GM21360 (cell line): ENCODE results near the gene PRKCA.
"Not testable (repeated sequence)": the region's sequence is repeated elsewhere in the genome, so short reads cannot be mapped to it uniquely, and the experiment has no call there.

ENCODE experiments used
- ATAC-seq: cut with Tn5 transposase; IDR thresholded peaks from one replicate; pipeline ENCODE4 v1.9.1; 2021; ENCODE audit warnings: mild to moderate bottlenecking, moderate library complexity; ENCODE audit not compliant: unreplicated experiment

PRKCA gene

DNA sequence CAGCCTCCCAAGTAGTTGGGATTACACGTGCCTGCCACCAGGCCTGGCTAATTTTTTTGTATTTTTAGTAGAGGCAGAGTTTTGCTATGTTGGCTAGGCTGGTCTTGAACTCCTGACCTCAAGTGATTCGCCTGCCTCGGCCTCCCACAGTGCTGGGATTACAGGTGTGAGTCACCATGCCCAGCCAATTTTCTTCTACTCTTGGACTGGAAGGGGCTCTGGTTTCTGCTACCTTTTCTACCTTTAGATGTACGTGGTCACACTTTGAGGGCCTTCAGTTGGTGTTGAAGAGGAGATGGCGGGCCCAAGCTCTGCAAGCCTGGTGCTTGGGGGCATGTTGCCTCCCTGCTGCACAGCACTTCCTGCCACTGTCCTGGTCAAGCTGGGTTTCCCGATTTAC lies 173.6 kb downstream of the PRKCA start:
- ATAC-seq: no peak

DNA sequence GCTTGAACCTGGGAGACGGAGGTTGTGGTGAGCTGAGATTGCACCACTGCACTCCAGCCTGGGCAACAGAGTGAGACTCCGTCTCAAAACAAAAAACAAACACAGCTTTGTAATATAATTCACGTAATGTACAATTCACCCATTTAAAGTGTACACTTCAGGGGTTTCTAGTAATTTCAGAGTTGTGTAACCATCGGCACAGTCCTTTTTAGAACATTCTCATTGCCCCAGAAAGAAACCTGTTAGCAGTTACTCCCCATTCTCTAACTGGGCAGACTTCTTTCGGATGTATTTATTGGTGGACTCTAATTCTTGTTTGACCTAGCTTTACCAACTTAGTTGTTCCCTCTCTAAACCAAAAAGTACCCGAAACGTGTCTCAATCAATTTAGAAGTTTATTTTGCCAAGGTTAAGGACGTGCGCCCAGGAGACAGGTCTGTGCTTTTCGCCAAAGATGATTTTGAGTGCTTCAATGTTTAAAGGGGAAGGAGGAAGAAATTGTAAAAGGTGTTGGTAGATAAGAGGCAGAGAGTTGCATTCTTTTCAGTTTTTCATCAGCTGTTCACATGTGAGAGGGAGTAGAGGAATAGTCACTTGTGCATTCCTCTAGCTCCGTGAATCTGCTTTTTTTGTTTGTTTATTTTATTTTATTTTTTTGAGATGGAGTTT lies 175.3 kb downstream of the PRKCA start:
- no peak for ATAC-seq

- not testable (repeated sequence) for ATAC-seq
Measured at GRCh38 chr17:66479230-66479889, 176.9 kb downstream of the PRKCA start.

DNA sequence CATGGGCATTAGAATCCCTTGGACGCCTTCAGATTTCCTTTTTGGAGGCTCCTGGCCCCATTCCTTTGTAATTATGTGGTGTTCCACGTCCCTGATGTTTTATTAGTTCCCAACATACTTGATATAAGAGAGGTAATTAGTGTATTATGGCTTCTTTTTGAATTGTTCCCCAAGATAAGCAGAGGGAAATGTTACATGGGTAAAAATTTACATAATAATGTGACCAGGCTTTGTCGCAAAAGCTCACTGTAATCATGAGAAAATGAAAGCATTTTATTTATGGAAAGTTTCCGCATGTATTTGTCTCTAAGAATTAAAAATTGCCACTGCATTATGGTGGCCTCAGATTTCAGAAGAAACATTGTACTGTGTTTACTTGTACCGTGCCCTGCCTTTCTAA lies 177.8 kb downstream of the PRKCA start:
- no peak for ATAC-seq

- no peak for ATAC-seq
Measured at GRCh38 chr17:66480802-66481201, 178.4 kb downstream of the PRKCA start.

GRCh38 chr17:66481271-66481670 lies 178.9 kb downstream of the PRKCA start:
- ATAC-seq: no peak

DNA sequence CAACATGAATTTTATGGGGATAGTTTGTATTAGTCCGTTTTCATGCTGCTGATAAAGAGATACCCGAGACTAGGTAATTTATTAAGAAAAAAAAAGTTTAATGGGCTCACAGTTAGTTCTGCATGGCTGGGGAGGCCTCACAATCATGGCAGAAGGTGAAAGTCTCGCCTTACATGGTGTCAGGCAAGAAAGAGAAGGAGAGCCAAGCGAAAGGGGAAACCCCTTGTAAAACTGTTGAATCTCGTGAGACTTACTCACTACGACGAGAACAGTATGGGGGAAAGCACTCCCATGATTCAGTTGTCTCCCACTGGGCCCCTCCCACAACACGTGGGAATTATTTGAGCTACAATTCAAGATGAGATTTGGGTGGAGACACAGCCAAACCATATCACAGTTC lies 181.5 kb downstream of the PRKCA start:
- ATAC-seq: no peak

GRCh38 chr17:66485309-66485947 lies 183.0 kb downstream of the PRKCA start:
- ATAC-seq: no peak

- ATAC-seq: no peak
Measured at GRCh38 chr17:66487121-66487520, 184.7 kb downstream of the PRKCA start.

DNA sequence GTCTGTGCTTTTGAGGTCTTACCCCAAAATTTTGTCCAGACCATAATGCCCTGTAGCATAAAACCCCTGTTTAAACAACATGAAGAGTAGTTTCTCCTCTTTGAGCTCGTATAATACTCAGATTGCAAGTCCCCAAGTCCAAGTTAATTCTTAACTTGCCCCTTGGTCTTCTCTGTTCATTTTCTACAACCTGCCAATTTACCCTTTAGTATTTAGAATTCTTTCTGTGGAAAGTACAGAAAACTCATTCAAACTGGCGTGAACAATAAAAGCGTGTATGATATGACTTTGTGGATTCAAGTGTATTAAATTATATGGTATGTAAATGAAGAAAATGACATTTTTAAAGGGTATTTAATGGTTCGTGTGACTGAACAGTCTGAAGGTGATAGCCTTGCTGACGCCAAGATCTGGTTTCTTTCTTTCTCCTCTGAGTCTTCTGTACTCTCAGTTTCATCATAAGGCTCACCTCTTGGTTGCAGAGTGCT lies 185.6 kb downstream of the PRKCA start:
- ATAC-seq: no peak

GRCh38 chr17:66488864-66489263 lies 186.5 kb downstream of the PRKCA start:
- no peak for ATAC-seq

GRCh38 chr17:66489576-66489975 lies 187.2 kb downstream of the PRKCA start:
- ATAC-seq: not testable (repeated sequence)

DNA sequence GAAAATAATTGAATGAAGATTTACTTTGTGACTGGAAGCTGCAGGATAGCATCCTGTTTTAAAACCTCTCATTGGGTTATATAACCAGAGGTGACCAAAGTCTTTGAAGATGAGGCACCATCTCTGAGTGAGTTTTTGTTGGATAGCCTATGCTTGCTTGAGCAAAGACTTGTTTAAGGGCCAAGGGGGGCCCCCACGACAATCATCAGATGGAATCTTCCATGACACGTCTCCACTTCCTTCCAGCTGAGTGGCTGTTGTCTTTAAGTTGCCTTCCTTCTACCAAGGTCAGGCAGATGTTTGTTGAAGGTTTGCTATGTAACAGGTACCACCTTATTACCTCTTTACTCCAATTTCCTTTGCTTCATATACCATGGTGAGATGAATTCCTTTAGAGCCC lies 188.8 kb downstream of the PRKCA start:
- no peak for ATAC-seq

GRCh38 chr17:66491665-66492064 lies 189.3 kb downstream of the PRKCA start:
- ATAC-seq: no peak

- no peak for ATAC-seq
Measured at GRCh38 chr17:66492080-66492479, 189.7 kb downstream of the PRKCA start.

DNA sequence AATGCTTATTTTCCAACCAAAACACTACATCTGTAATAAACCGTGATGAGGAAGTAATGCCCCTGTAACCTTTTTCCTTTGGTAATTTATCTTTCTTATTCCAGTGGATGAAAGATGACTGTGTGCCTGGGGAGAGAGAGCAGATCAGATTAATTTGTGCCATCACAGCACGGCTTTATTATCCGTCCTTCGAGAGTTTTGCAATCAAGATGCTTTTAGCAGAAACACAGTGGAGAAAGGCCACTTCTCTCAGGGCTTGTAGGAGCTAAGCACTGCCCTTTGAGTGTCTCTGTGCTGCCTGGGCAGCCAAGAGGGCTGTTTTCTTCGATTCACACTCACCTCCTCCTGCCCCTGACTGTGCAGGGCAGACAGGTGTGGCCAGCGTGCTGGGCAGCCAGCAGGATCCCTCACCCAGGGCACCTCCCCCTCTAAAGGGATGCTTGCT lies 190.2 kb downstream of the PRKCA start:
- ATAC-seq: no peak

GRCh38 chr17:66493283-66494019 lies 191.0 kb downstream of the PRKCA start:
- no peak for ATAC-seq

- ATAC-seq: no peak
Measured at GRCh38 chr17:66494023-66494803, 191.8 kb downstream of the PRKCA start.

GRCh38 chr17:66495035-66495434 lies 192.6 kb downstream of the PRKCA start:
- no peak for ATAC-seq

GRCh38 chr17:66496306-66496705 lies 193.9 kb downstream of the PRKCA start:
- no peak for ATAC-seq

GRCh38 chr17:66498580-66498979 lies 196.2 kb downstream of the PRKCA start:
- ATAC-seq: no peak
